PFSK-1 (cell line): ENCODE measurements around the gene EVL.

Experiments
- POLR2AphosphoS5 ChIP-seq: IDR thresholded peaks from 2 replicates; pipeline ENCODE4 v1.6.1; 2012; ENCODE audit warnings: low read depth, mild to moderate bottlenecking, control low read depth, low read length, moderate library complexity
- SIN3A ChIP-seq: IDR thresholded peaks from 2 replicates; pipeline ENCODE4 v1.6.1; 2012; ENCODE audit warnings: mild to moderate bottlenecking, low read length, moderate library complexity, borderline replicate concordance; ENCODE audit not compliant: insufficient read depth
- TAF1 ChIP-seq: IDR thresholded peaks from 2 replicates; pipeline ENCODE4 v1.6.1; 2012; ENCODE audit warnings: low read length, control low read depth, borderline replicate concordance; ENCODE audit not compliant: insufficient read depth

GRCh38 chr14:100077441-100077840 is 12.2 kb downstream of the EVL start:
- TF ChIP-seq SIN3A (no peak), TAF1 (no peak), POLR2AphosphoS5 (no peak)
